K562 (cell line): ENCODE results near the gene MBNL1. TPM values are rescaled to one million over a fixed set of nuclear protein-coding genes. Genes with fewer than 3 reads are reported as not detected.

ENCODE experiments used
- BACH1 ChIP-seq: fragments of 200-800 bp; sonication (Bioruptor generic); IDR thresholded peaks from 2 replicates; pipeline ENCODE4 v1.6.1; 2016; ENCODE audit warnings: missing genetic modification characterization, missing compliant biosample characterization
- BHLHE40 ChIP-seq: IDR thresholded peaks from 2 replicates; pipeline ENCODE4 v1.6.1; 2011; ENCODE audit warnings: low read length, improper control_type of control experiment
- BRD9 ChIP-seq: fragments of 450-650 bp; IDR thresholded peaks from 2 replicates; pipeline ENCODE4 v1.6.1; 2018; ENCODE audit warnings: low read depth; ENCODE audit not compliant: partially characterized antibody
- E2F3 ChIP-seq: fragments of 250-450 bp; sonication (Bioruptor Pico); IDR thresholded peaks from 2 replicates; pipeline ENCODE4 v1.4.0; 2020; ENCODE audit warnings: mild to moderate bottlenecking
- ELF4 ChIP-seq: fragments of 450-650 bp; formaldehyde crosslinking; IDR thresholded peaks from 2 replicates; pipeline ENCODE4 v1.4.0; 2022; ENCODE audit warnings: missing genetic modification characterization
- EWSR1 ChIP-seq: fragments of 450-650 bp; IDR thresholded peaks from 2 replicates; pipeline ENCODE4 v1.6.1; 2018; ENCODE audit warnings: borderline replicate concordance, mild to moderate bottlenecking, low read depth, moderate library complexity; ENCODE audit not compliant: partially characterized antibody
- FIP1L1 ChIP-seq: fragments of 200-400 bp; formaldehyde crosslinking; IDR thresholded peaks from 2 replicates; pipeline ENCODE4 v1.6.1; 2018; ENCODE audit warnings: mild to moderate bottlenecking, low read depth, low read length; ENCODE audit not compliant: poor library complexity, severe bottlenecking
- FUS ChIP-seq: fragments of 200-400 bp; formaldehyde crosslinking; optimal IDR thresholded peaks from 2 replicates; pipeline ENCODE3; 2017; ENCODE audit warnings: low read depth, low read length
- HCFC1 ChIP-seq: IDR thresholded peaks from 2 replicates; pipeline ENCODE4 v1.6.1; 2012; ENCODE audit warnings: low read depth, low read length, improper control_type of control experiment
- MAFF ChIP-seq: IDR thresholded peaks from 2 replicates; pipeline ENCODE4 v1.6.1; 2012; ENCODE audit warnings: low read length, improper control_type of control experiment
- MTF1 ChIP-seq: fragments of 250-450 bp; sonication (Bioruptor Pico); IDR thresholded peaks from 2 replicates; pipeline ENCODE4 v1.9.0; 2021; ENCODE audit warnings: moderate library complexity, mild to moderate bottlenecking, inconsistent platforms, borderline replicate concordance
- NRF1 ChIP-seq, 2 experiments: fragments of 450-650 bp; IDR thresholded peaks in 1 of 2; conservative IDR thresholded peaks in 1 of 2; 2 replicates each; pipeline ENCODE4 v1.6.1; 2014; ENCODE audit warnings: mild to moderate bottlenecking in 2 of 2
- POLR3G ChIP-seq: IDR thresholded peaks from 2 replicates; pipeline ENCODE4 v1.6.1; 2011; ENCODE audit not compliant: insufficient read length, insufficient replicate concordance; ENCODE audit errors: extremely low read depth
- PURB ChIP-seq: sonication (generic); formaldehyde crosslinking; IDR thresholded peaks from 2 replicates; pipeline ENCODE4 v1.9.0; 2021; ENCODE audit warnings: low read depth, mild to moderate bottlenecking, missing genetic modification reagents
- PYGO2 ChIP-seq: fragments of 450-650 bp; IDR thresholded peaks from 2 replicates; pipeline ENCODE4 v1.6.1; 2016; ENCODE audit warnings: mild to moderate bottlenecking, missing genetic modification characterization, moderate library complexity, missing compliant biosample characterization
- RNF2 ChIP-seq: sonication (generic); IDR thresholded peaks from 2 replicates; pipeline ENCODE4 v1.6.1; 2016
- ZNF134 ChIP-seq: fragments of 250-450 bp; sonication (Bioruptor Pico); conservative IDR thresholded peaks from 2 replicates; pipeline ENCODE4 v1.4.0; 2020
- ZNF140 ChIP-seq: fragments of 250-450 bp; sonication (Bioruptor Pico); IDR thresholded peaks from 2 replicates; pipeline ENCODE4 v1.8.0; 2021; ENCODE audit warnings: moderate library complexity, mild to moderate bottlenecking, inconsistent platforms
- ZNF165 ChIP-seq: fragments of 250-450 bp; sonication (Bioruptor Pico); IDR thresholded peaks from 2 replicates; pipeline ENCODE4 v1.4.0; 2020; ENCODE audit warnings: borderline replicate concordance
- ZNF232 ChIP-seq: sonication (generic); formaldehyde crosslinking; IDR thresholded peaks from 2 replicates; pipeline ENCODE4 v1.8.0; 2022; ENCODE audit warnings: mild to moderate bottlenecking, missing genetic modification reagents
- ZNF253 ChIP-seq: fragments of 250-450 bp; sonication (Bioruptor Pico); conservative IDR thresholded peaks from 2 replicates; pipeline ENCODE4 v1.6.1; 2021; ENCODE audit warnings: mild to moderate bottlenecking
- polyA plus RNA-seq, 8 experiments: library from polyadenylated mRNA; depleted of rRNA in 4 of 8; stranded (reverse) in 5 of 8; unstranded in 3 of 8; fragments of >200 nt; fragmentation: Nextera tagmentation in 2 of 8; fragmentation: Illumina TruSeq in 1 of 8; extraction: Ambion mirVana in 2 of 8; extraction: Trizol in 1 of 8; gene quantifications; 2 replicates each; pipeline versions ENCODE4 v1.2.1 to v1.2.3, GENCODE V29; 2011 to 2014; ENCODE audit warnings: inconsistent platforms in 1 of 8, missing spikeins in 1 of 8
- total RNA-seq, 7 experiments: library from RNA; depleted of rRNA in 6 of 7; stranded (reverse); fragments of >200 nt in 6 of 7; fragmentation: Illumina TruSeq in 2 of 7; extraction: Trizol in 2 of 7; gene quantifications; 2 replicates each; pipeline versions ENCODE4 v1.2.1 to v1.2.3, GENCODE V29; 2011 to 2021; ENCODE audit warnings: low replicate concordance in 1 of 7
- TF ChIP-seq, protein P1 (sequence below): fragments of 450-650 bp; IDR thresholded peaks from 2 replicates; pipeline ENCODE4 v1.6.1; 2016; ENCODE audit warnings: borderline replicate concordance
- TF ChIP-seq, protein P2 (sequence below): IDR thresholded peaks from 2 replicates; pipeline ENCODE4 v1.6.1; 2012; ENCODE audit warnings: low read depth, low read length, improper control_type of control experiment, borderline replicate concordance
- TF ChIP-seq, protein P3 (sequence below): fragments of 250-450 bp; sonication (Bioruptor Pico); IDR thresholded peaks from 2 replicates; pipeline ENCODE4 v1.8.0; 2022; ENCODE audit warnings: moderate library complexity, mild to moderate bottlenecking, inconsistent platforms
- TF ChIP-seq, protein P4 (sequence below): fragments of 450-650 bp; IDR thresholded peaks from 2 replicates; pipeline ENCODE4 v1.6.1; 2016; ENCODE audit warnings: antibody characterized with exemption

The MBNL1 gene
- total and polyA plus RNA-seq, 9 of the 15 experiments (the other 6 are each of a cell fraction or from before 2014, with no cell fraction given), result 70.3 to 243 (median 220) TPM

DNA sequence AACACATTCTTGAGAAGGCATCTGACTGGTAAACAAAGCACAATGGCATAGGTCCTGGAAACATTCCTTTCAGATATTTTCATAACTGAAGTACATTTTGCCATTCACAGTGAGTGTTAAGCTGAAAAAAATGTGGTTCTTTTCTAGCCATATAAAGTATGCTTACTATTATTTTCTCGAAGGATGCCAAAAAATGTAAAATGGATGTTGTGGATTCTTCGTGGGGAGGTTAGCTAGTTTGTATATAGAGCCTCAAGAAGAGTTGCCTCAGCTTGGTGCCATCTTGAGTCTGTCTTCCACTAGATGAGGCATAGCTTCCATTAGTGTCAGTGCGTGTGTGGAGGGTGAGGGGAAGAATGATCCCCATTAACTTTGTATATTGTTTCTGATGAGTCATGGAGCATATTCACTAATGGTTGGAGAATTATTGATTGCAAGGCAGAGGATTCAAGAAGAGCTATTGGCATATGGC is 4.1 kb downstream of the MBNL1 start (continued):
- TF ChIP-seq FIP1L1 (no peak), FUS (no peak), PYGO2 (no peak), E2F3 (CRISPR knock-in tag) (no peak), BHLHE40 (no peak), ZNF140 (CRISPR knock-in tag) (no peak), ZNF232 (CRISPR knock-in tag) (no peak), ELF4 (no peak), MAFF (peak; percentile 77), ZNF134 (no peak), POLR3G (no peak), MTF1 (CRISPR knock-in tag) (no peak), ZNF253 (CRISPR knock-in tag) (no peak), BRD9 (peak; percentile 31), EWSR1 (no peak), RNF2 (no peak), PURB (CRISPR knock-in tag) (no peak), HCFC1 (no peak), ZNF165 (CRISPR knock-in tag) (no peak), BACH1 (tag) (0 out of 2 replicates have a peak, but pooled peaks have one; percentile 56), NRF1 (conservative IDR thresholded peaks at IDR 0.05 in 1 of 2, IDR thresholded peaks at IDR 0.05 in 1 of 2) (0 out of 4 replicates have a peak, but pooled peaks of 1 of the 2 experiments have one; percentile 7)
- TF ChIP-seq, protein P1, sequence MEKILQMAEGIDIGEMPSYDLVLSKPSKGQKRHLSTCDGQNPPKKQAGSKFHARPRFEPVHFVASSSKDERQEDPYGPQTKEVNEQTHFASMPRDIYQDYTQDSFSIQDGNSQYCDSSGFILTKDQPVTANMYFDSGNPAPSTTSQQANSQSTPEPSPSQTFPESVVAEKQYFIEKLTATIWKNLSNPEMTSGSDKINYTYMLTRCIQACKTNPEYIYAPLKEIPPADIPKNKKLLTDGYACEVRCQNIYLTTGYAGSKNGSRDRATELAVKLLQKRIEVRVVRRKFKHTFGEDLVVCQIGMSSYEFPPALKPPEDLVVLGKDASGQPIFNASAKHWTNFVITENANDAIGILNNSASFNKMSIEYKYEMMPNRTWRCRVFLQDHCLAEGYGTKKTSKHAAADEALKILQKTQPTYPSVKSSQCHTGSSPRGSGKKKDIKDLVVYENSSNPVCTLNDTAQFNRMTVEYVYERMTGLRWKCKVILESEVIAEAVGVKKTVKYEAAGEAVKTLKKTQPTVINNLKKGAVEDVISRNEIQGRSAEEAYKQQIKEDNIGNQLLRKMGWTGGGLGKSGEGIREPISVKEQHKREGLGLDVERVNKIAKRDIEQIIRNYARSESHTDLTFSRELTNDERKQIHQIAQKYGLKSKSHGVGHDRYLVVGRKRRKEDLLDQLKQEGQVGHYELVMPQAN, result no peak
- TF ChIP-seq, protein P2, sequence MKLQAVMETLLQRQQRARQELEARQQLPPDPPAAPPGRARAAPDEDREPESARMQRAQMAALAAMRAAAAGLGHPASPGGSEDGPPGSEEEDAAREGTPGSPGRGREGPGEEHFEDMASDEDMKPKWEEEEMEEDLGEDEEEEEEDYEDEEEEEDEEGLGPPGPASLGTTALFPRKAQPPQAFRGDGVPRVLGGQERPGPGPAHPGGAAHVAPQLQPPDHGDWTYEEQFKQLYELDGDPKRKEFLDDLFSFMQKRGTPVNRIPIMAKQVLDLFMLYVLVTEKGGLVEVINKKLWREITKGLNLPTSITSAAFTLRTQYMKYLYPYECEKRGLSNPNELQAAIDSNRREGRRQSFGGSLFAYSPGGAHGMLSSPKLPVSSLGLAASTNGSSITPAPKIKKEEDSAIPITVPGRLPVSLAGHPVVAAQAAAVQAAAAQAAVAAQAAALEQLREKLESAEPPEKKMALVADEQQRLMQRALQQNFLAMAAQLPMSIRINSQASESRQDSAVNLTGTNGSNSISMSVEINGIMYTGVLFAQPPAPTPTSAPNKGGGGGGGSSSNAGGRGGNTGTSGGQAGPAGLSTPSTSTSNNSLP, result no peak
- TF ChIP-seq, protein P3, sequence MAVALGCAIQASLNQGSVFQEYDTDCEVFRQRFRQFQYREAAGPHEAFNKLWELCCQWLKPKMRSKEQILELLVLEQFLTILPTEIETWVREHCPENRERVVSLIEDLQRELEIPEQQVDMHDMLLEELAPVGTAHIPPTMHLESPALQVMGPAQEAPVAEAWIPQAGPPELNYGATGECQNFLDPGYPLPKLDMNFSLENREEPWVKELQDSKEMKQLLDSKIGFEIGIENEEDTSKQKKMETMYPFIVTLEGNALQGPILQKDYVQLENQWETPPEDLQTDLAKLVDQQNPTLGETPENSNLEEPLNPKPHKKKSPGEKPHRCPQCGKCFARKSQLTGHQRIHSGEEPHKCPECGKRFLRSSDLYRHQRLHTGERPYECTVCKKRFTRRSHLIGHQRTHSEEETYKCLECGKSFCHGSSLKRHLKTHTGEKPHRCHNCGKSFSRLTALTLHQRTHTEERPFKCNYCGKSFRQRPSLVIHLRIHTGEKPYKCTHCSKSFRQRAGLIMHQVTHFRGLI (CRISPR knock-in tag), result no peak
- TF ChIP-seq, protein P4, sequence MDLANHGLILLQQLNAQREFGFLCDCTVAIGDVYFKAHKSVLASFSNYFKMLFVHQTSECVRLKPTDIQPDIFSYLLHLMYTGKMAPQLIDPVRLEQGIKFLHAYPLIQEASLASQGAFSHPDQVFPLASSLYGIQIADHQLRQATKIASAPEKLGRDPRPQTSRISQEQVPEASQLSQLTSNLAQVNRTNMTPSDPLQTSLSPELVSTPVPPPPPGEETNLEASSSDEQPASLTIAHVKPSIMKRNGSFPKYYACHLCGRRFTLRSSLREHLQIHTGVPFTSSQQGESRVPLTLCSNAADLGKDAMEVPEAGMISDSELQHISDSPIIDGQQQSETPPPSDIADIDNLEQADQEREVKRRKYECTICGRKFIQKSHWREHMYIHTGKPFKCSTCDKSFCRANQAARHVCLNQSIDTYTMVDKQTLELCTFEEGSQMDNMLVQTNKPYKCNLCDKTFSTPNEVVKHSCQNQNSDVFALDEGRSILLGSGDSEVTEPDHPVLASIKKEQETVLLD, result 0 out of 2 replicates have a peak, but pooled peaks have one; percentile 19
